Spleen (tissue), 11 donors: ENCODE results near the gene LGALS16. TPM values are rescaled to one million over a fixed set of nuclear protein-coding genes. Genes with fewer than 3 reads are reported as not detected.
"Not testable (repeated sequence)": the region's sequence is repeated elsewhere in the genome, so short reads cannot be mapped to it uniquely, and the experiment has no call there.

Experiments used
- DNase-seq: peaks from one replicate; pipeline ENCODE4 v3.0.0-alpha.2; 2020
- H3K27ac ChIP-seq, 8 donors: fragments of 200-600 bp; sonication (generic) in 7 of 8; 1 replicate in 4 of 8; 2 replicates in 4 of 8; pipeline versions ENCODE4 v1.5.0 to v1.8.0; 2016 to 2021; ENCODE audit warnings: inconsistent platforms in 4 of 8, mild to moderate bottlenecking in 4 of 8, moderate library complexity in 1 of 8
- H3K27me3 ChIP-seq, 7 donors: fragments of 200-600 bp; sonication (generic) in 6 of 7; replicated peaks in 1 of 7; 1 replicate in 4 of 7; 2 replicates in 3 of 7; pipeline versions ENCODE4 v1.5.0 to v1.8.0; 2016 to 2021; ENCODE audit warnings: inconsistent platforms in 3 of 7, mild to moderate bottlenecking in 1 of 7
- H3K36me3 ChIP-seq, 6 donors: fragments of 200-600 bp; sonication (generic) in 5 of 6; 1 replicate in 4 of 6; 2 replicates in 2 of 6; pipeline versions ENCODE4 v1.5.0 to v1.8.0; 2016 to 2021; ENCODE audit warnings: inconsistent platforms in 2 of 6
- H3K4me1 ChIP-seq, 6 donors: fragments of 200-600 bp; sonication (generic) in 5 of 6; 1 replicate in 3 of 6; 2 replicates in 3 of 6; pipeline versions ENCODE4 v1.5.0 to v1.8.0; 2016 to 2021; ENCODE audit warnings: inconsistent platforms in 3 of 6
- H3K4me3 ChIP-seq, 8 donors: fragments of 200-600 bp; sonication (generic) in 7 of 8; 1 replicate in 4 of 8; 2 replicates in 4 of 8; pipeline versions ENCODE4 v1.5.0 to v1.8.0; 2016 to 2021; ENCODE audit warnings: inconsistent platforms in 4 of 8, mild to moderate bottlenecking in 4 of 8, moderate library complexity in 2 of 8
- H3K9me3 ChIP-seq, 8 donors: fragments of 200-600 bp; sonication (generic) in 7 of 8; 1 replicate in 4 of 8; 2 replicates in 4 of 8; pipeline versions ENCODE4 v1.5.0 to v1.8.0; 2016 to 2021; ENCODE audit warnings: inconsistent platforms in 4 of 8
- CTCF ChIP-seq, 11 experiments: fragments of 200-600 bp in 7 of 11; fragments of 450-650 bp in 4 of 11; sonication (generic) in 4 of 11; IDR thresholded peaks in 8 of 11; conservative IDR thresholded peaks in 3 of 11; 1 replicate in 7 of 11; 2 replicates in 4 of 11; pipeline versions ENCODE4 v1.4.0 to v1.8.0; 2016 to 2021; ENCODE audit warnings: antibody characterized with exemption in 11 of 11, inconsistent platforms in 4 of 11, mild to moderate bottlenecking in 1 of 11
- POLR2A ChIP-seq, 3 donors: fragments of 450-650 bp; IDR thresholded peaks; one replicate each; pipeline ENCODE4 v1.5.1; 2017; ENCODE audit warnings: antibody characterized with exemption in 3 of 3, mild to moderate bottlenecking in 1 of 3
- POLR2AphosphoS5 ChIP-seq, 3 donors: sonication (generic); formaldehyde crosslinking; IDR thresholded peaks; one replicate each; pipeline ENCODE4 v1.5.1; 2017; ENCODE audit warnings: antibody characterized with exemption in 3 of 3
- WGBS, 5 donors: extraction: QIAGEN DNeasy Blood & Tissue Kit in 3 of 5; methylation state at CpG; one replicate each; pipeline versions ENCODE4 v1.1.5 to v1.1.7; 2013 to 2018; 5-methylcytosine and 5-hydroxymethylcytosine counted together
- intact Hi-C: fragments of 100-400 bp; cut with DNase I; formaldehyde crosslinking; loops from one replicate; pipeline ENCODE4 v1.15.0; 2023; ENCODE audit warnings: low total_unique reads
- polyA plus RNA-seq, 3 donors: library from polyadenylated mRNA; stranded (reverse); fragments of 200-250 nt; gene quantifications; one replicate each; pipeline ENCODE4 v1.2.1, GENCODE V29; 2013
- total RNA-seq, 7 donors: library from RNA; depleted of rRNA in 3 of 7; stranded (reverse); fragments of >200 nt in 3 of 7; fragmentation: NEBNext Ultra II Directional in 4 of 7; extraction: Animal tissue kit (Norgen Biotek cat#: 25700) in 4 of 7; gene quantifications; one replicate each; pipeline versions ENCODE4 v1.1.0 to v1.2.1, GENCODE V29; 2016 to 2021
- donor health status: healthy with polysubstance abuse.
- donor health status: DM: no; HTN: no; CAD: no; lungs with moderate emphysema.
- donor health status: DM: no; HTN: no; CAD: no.
- donor health status: Bipolar disorder and iron deficiency.
- donor health status: healthy.
- donor health status: DM: no; HTN: no; CAD: no.
- donor health status: DM: yes; HTN: yes; CAD: no.

The LGALS16 gene
- total and polyA plus RNA-seq, 10 donors = not detected

- no peaks in the 10 kb centered on the region for H3K9me3 ChIP-seq
- H3K4me3 ChIP-seq = no peak overlapping the region
- TF ChIP-seq CTCF (IDR thresholded peaks at IDR 0.05 in 8 of 11, conservative IDR thresholded peaks at IDR 0.05 in 3 of 11) = no peak
- TF ChIP-seq POLR2AphosphoS5 (IDR thresholded peaks at IDR 0.05) = no peak
- no peak for TF ChIP-seq POLR2A (IDR thresholded peaks at IDR 0.05)
- no peaks in the 10 kb centered on the region for H3K36me3 ChIP-seq
- no peak for DNase-seq
- intact Hi-C loops = no loop called here
- no peak overlapping the region for H3K27ac ChIP-seq
- H3K27me3 ChIP-seq = peaks cover 0 to 12% (median 0%) of the 10 kb centered on the region in 7 donors
- WGBS, 5 donors = 72 to 83% (median 81%) methylated on average over 3 of the region's 3 CpGs
- H3K4me1 ChIP-seq = peaks cover 0 to 21% (median 5%) of the 10 kb centered on the region in 6 donors
Observed at GRCh38 chr19:39680593-39680992, 24.9 kb downstream of the LGALS16 start.

DNA sequence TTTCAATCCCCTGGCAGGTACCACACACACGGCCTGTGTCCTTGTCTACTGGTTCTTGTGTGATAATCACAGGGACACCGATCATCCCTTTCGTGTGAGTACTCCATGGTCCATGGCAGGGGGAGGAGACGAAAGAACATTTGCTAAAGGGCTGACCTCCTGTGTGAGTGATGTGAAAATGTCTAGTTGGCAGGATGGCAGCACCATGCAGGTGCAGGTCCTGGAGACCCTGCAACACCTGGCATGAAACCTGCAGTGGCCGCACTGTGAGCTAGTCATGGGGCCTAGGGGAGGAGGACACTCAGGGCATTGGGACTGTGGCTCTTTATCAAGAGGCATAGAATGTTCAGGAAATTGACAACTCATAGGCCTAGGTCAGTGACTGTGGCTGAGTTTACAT is 25.7 kb downstream of the LGALS16 start:
- no peak for DNase-seq
- 92 to 94% (median 93%) methylated on average over 5 of the region's 5 CpGs for WGBS, 5 donors

DNA sequence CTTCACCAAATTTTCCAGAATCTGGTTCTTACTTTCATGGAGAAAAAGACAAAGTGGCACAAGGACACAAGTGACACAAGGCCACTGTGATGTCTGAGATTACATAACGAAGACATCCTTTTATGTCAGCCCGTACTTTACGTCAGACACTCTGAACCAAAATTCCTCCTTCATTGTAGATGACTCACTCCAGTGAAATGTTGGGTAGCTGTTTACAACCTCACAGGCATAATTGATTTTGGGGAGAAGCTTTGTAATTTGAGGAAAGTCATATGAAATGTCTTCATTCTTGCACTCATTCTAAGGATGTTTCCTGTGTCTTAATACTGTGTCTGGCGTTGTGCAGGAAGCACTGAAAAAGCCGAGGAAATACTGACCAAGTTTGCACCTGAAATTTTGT is 28.6 kb downstream of the LGALS16 start:
- Histone ChIP-seq H3K36me3 (no peaks in the 10 kb centered on the region), H3K27me3 (peaks cover 0 to 9% (median 0%) of the 10 kb centered on the region in 7 donors), H3K4me3 (no peak overlapping the region), H3K27ac (no peak overlapping the region), H3K9me3 (peaks cover 0 to 7% (median 2%) of the 10 kb centered on the region in 8 donors), H3K4me1 (peaks cover 0 to 9% (median 0%) of the 10 kb centered on the region in 6 donors)
- no peak for DNase-seq
- WGBS, 5 donors = 70 to 80% (median 79%) methylated on average over 5 of the region's 5 CpGs
- intact Hi-C loops = no loop called here
- no peak for TF ChIP-seq CTCF (IDR thresholded peaks at IDR 0.05 in 8 of 11, conservative IDR thresholded peaks at IDR 0.05 in 3 of 11)
- no peak for TF ChIP-seq POLR2A (IDR thresholded peaks at IDR 0.05)
- no peak for TF ChIP-seq POLR2AphosphoS5 (IDR thresholded peaks at IDR 0.05)

More for the DNA sequence above, 25.7 kb downstream of the LGALS16 start:
- intact Hi-C loops = no loop called here
- Histone ChIP-seq H3K4me3 (no peak overlapping the region), H3K36me3 (no peaks in the 10 kb centered on the region), H3K4me1 (peaks cover 0 to 21% (median 5%) of the 10 kb centered on the region in 6 donors), H3K27me3 (peaks cover 0 to 7% (median 0%) of the 10 kb centered on the region in 7 donors), H3K27ac (no peak overlapping the region), H3K9me3 (no peaks in the 10 kb centered on the region)
- TF ChIP-seq POLR2A (IDR thresholded peaks at IDR 0.05) = no peak
- TF ChIP-seq POLR2AphosphoS5 (IDR thresholded peaks at IDR 0.05) = no peak
- no peak for TF ChIP-seq CTCF (IDR thresholded peaks at IDR 0.05 in 8 of 11, conservative IDR thresholded peaks at IDR 0.05 in 3 of 11)

GRCh38 chr19:39686739-39687138 is 31.0 kb downstream of the LGALS16 start:
- no peak for DNase-seq
- 46 to 50% (median 47%) methylated on average over 3 of the region's 3 CpGs for WGBS, 5 donors

DNA sequence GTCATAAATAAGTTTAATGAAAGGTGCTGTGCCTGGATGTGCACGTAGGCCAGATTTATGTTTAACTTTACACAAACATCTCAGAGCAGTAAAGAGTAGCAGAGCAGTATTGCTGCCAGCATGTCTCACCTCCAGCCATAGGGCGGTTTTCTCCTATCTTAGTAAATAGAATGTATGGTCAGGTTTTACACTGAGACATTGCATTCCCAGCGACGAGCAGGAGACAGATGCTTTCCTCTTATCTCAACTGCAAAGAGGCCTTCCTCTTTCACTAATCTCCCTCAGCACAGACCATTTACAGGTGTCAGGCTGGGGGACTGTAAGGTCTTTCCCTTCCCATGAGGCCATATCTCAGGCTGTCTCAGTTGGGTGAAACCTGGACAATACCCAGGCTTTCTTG is 32.9 kb downstream of the LGALS16 start:
- DNase-seq, H3K4me1 ChIP-seq, H3K4me3 ChIP-seq, intact Hi-C loops, H3K36me3 ChIP-seq, H3K27ac ChIP-seq: not testable (repeated sequence)
- peaks cover 0 to 13% (median 0%) of the 10 kb centered on the region in 7 donors for H3K27me3 ChIP-seq
- peaks cover 0 to 14% (median 11%) of the 10 kb centered on the region in 8 donors for H3K9me3 ChIP-seq
- WGBS, 5 donors = 61 to 83% (median 70%) methylated on average over 4 of the region's 4 CpGs

More at GRCh38 chr19:39686739-39687138, 31.0 kb downstream of the LGALS16 start:
- peaks cover 0 to 14% (median 11%) of the 10 kb centered on the region in 8 donors for H3K9me3 ChIP-seq
- intact Hi-C loops = no loop called here
- TF ChIP-seq CTCF (IDR thresholded peaks at IDR 0.05 in 8 of 11, conservative IDR thresholded peaks at IDR 0.05 in 3 of 11) (no peak), POLR2AphosphoS5 (IDR thresholded peaks at IDR 0.05) (no peak), POLR2A (IDR thresholded peaks at IDR 0.05) (no peak)
- no peak overlapping the region for H3K27ac ChIP-seq
- H3K27me3 ChIP-seq = peaks cover 0 to 15% (median 0%) of the 10 kb centered on the region in 7 donors
- H3K36me3 ChIP-seq = no peaks in the 10 kb centered on the region
- no peak overlapping the region for H3K4me3 ChIP-seq
- H3K4me1 ChIP-seq = no peaks in the 10 kb centered on the region
